K562 (cell line): ENCODE results near the gene GPR32. TPM values are rescaled to one million over a fixed set of nuclear protein-coding genes. Genes with fewer than 3 reads are reported as not detected.

Source experiments
- ATAC-seq: fragments of 200-7000 bp; cut with Tn5 transposase; 3 replicates; pipeline ENCODE4 v1.9.1; 2020; ENCODE audit warnings: moderate library complexity
- BruUV-seq: library from RNA; stranded (reverse); fragments of 400-500 nt; replicated peaks from 2 replicates; lab custom pipeline; 2021; lab: Mats Ljungman, UMichigan
- CTCF ChIA-PET: fragments of 300-600 bp; formaldehyde crosslinking; extraction: SDS; loops from one replicate; lab custom pipeline; 2021; ENCODE audit warnings: low intra/inter-chr PET ratio; lab: Yijun Ruan, JAX
- POLR2A ChIA-PET: fragments of 300-600, 350-650 bp; sonication (Branson Sonifier 250); formaldehyde crosslinking; extraction: SDS; loops from one replicate; lab custom pipeline; 2021; ENCODE audit warnings: antibody characterized with exemption, inconsistent platforms; lab: Yijun Ruan, JAX
- DNase-seq, 4 experiments: peaks; one replicate each; pipeline versions ENCODE4 v3.0.0 to v3.0.0-alpha.2; 2011 to 2018; ENCODE audit warnings: low spot score in 3 of 4, mixed read lengths in 3 of 4; ENCODE audit errors: extremely low read depth in 1 of 4
- FAIRE-seq: peaks from 2 replicates; lab custom pipeline; 2011; peaks lifted over from hg19 to GRCh38; lab: Jason Lieb, UNC
- H2AFZ ChIP-seq: 2 replicates; pipeline ENCODE4 v1.6.0; 2011; ENCODE audit warnings: low read depth, low read length, control low read depth, inconsistent platforms
- H3K27ac ChIP-seq: fragments of 200-600 bp; 3 replicates; pipeline ENCODE4 v1.8.0; 2011; ENCODE audit warnings: low read depth, mild to moderate bottlenecking, control low read depth, inconsistent platforms, low read length, moderate library complexity, mixed read lengths; ENCODE audit errors: extremely low read depth
- H3K27me3 ChIP-seq, 2 experiments: fragments of 300-600 bp in 1 of 2; 2 replicates in 1 of 2; 3 replicates in 1 of 2; pipeline versions ENCODE4 v1.6.0 to v1.8.0; 2011; ENCODE audit warnings: inconsistent platforms in 2 of 2, low read length in 2 of 2, mild to moderate bottlenecking in 1 of 2, mixed read lengths in 1 of 2, moderate library complexity in 1 of 2; ENCODE audit not compliant: control insufficient read depth in 2 of 2, insufficient read depth in 2 of 2
- H3K36me3 ChIP-seq: fragments of 300-600 bp; 3 replicates; pipeline ENCODE4 v1.8.0; 2011; ENCODE audit warnings: mild to moderate bottlenecking, low read length, inconsistent platforms; ENCODE audit not compliant: control insufficient read depth, insufficient read depth
- H3K4me1 ChIP-seq, 2 experiments: fragments of 200-600 bp in 1 of 2; replicated peaks in 1 of 2; 2 replicates in 1 of 2; 3 replicates in 1 of 2; pipeline versions ENCODE4 v1.5.1 to v1.8.0; 2011; ENCODE audit warnings: inconsistent platforms in 2 of 2, low read length in 2 of 2, mild to moderate bottlenecking in 1 of 2, mixed read lengths in 1 of 2, moderate library complexity in 1 of 2; ENCODE audit not compliant: control insufficient read depth in 2 of 2, insufficient read depth in 2 of 2
- H3K4me2 ChIP-seq: 2 replicates; pipeline ENCODE4 v1.6.1; 2011; ENCODE audit warnings: low read length, control low read depth, inconsistent platforms, mixed read lengths; ENCODE audit not compliant: insufficient read depth
- H3K4me3 ChIP-seq: fragments of 200-600 bp; sonication (generic), shearing (Covaris generic); 2 replicates; pipeline ENCODE4 v1.5.1; 2016; ENCODE audit warnings: control low read depth, inconsistent platforms
- H3K79me2 ChIP-seq: fragments of 200-600 bp; 3 replicates; pipeline ENCODE4 v1.8.0; 2011; ENCODE audit warnings: low read length, inconsistent platforms; ENCODE audit not compliant: control insufficient read depth, insufficient read depth
- H3K9ac ChIP-seq, 2 experiments: 2 replicates each; pipeline versions ENCODE4 v1.6.0 to v1.6.1; 2011; ENCODE audit warnings: low read depth in 2 of 2, low read length in 2 of 2, control low read depth in 1 of 2, inconsistent platforms in 1 of 2, mild to moderate bottlenecking in 1 of 2, mixed read lengths in 1 of 2; ENCODE audit not compliant: insufficient read depth in 1 of 2
- H3K9me1 ChIP-seq: one replicate; pipeline ENCODE4 v1.6.0; 2011; ENCODE audit warnings: inconsistent platforms, mild to moderate bottlenecking, low read length, moderate library complexity; ENCODE audit not compliant: control insufficient read depth, insufficient read depth
- H3K9me3 ChIP-seq: replicated peaks from 2 replicates; pipeline ENCODE4 v1.5.1; 2011; ENCODE audit warnings: low read depth, low read length, inconsistent platforms; ENCODE audit not compliant: control insufficient read depth, insufficient read depth
- H4K20me1 ChIP-seq: replicated peaks from 2 replicates; pipeline ENCODE4 v1.6.1; 2011; ENCODE audit warnings: low read length, inconsistent platforms, mixed read lengths; ENCODE audit not compliant: control insufficient read depth, insufficient read depth
- CHD7 ChIP-seq: fragments of 200-600 bp; sonication (generic); IDR thresholded peaks from one replicate; pipeline ENCODE4 v1.6.1; 2012; ENCODE audit warnings: mild to moderate bottlenecking, low read depth, low read length, inconsistent platforms
- HNRNPH1 ChIP-seq: fragments of 200-400 bp; formaldehyde crosslinking; optimal IDR thresholded peaks from 2 replicates; pipeline ENCODE3; 2017; ENCODE audit warnings: low read depth, mild to moderate bottlenecking, low read length, moderate library complexity
- MTA2 ChIP-seq: fragments of 450-650 bp; IDR thresholded peaks from 2 replicates; pipeline ENCODE4 v1.6.1; 2016; ENCODE audit warnings: low read depth
- PHF20 ChIP-seq: fragments of 450-650 bp; IDR thresholded peaks from 2 replicates; pipeline ENCODE4 v1.6.1; 2018; ENCODE audit not compliant: partially characterized antibody
- RCOR1 ChIP-seq, 2 experiments: IDR thresholded peaks; 2 replicates each; pipeline ENCODE4 v1.6.1; 2012; ENCODE audit warnings: low read depth in 2 of 2, low read length in 2 of 2, borderline replicate concordance in 1 of 2, improper control_type of control experiment in 1 of 2
- TCF7L2 ChIP-seq: fragments of 150-350 bp; IDR thresholded peaks from 2 replicates; pipeline ENCODE4 v1.6.1; 2016; ENCODE audit warnings: low read depth, mild to moderate bottlenecking, low read length, moderate library complexity
- WGBS: fragments of 100-300 bp; shearing (Covaris generic); methylation state at CpG from one replicate; pipeline ENCODE4 v1.1.6; 2016; ENCODE audit warnings: low coverage, mixed read lengths; ENCODE audit not compliant: insufficient coverage; ENCODE audit errors: missing lambda C conversion rate; 5-methylcytosine and 5-hydroxymethylcytosine counted together
- in situ Hi-C: fragments of 300-500 bp; cut with MboI; formaldehyde crosslinking; loops from 4 replicates; pipeline ENCODE4 v1.15.0; 2018; ENCODE audit warnings: inconsistent platforms, mixed read lengths
- intact Hi-C: fragments of 100-400 bp; cut with micrococcal nuclease; formaldehyde crosslinking; loops from 2 replicates; pipeline ENCODE4 v1.14.2; 2022
- polyA plus RNA-seq, 8 experiments: library from polyadenylated mRNA; depleted of rRNA in 4 of 8; stranded (reverse) in 5 of 8; unstranded in 3 of 8; fragments of >200 nt; fragmentation: Nextera tagmentation in 2 of 8; fragmentation: Illumina TruSeq in 1 of 8; extraction: Ambion mirVana in 2 of 8; extraction: Trizol in 1 of 8; gene quantifications; 2 replicates each; pipeline versions ENCODE4 v1.2.1 to v1.2.3, GENCODE V29; 2011 to 2014; ENCODE audit warnings: inconsistent platforms in 1 of 8, missing spikeins in 1 of 8
- total RNA-seq, 7 experiments: library from RNA; depleted of rRNA in 6 of 7; stranded (reverse); fragments of >200 nt in 6 of 7; fragmentation: Illumina TruSeq in 2 of 7; extraction: Trizol in 2 of 7; gene quantifications; 2 replicates each; pipeline versions ENCODE4 v1.2.1 to v1.2.3, GENCODE V29; 2011 to 2021; ENCODE audit warnings: low replicate concordance in 1 of 7
- TF ChIP-seq, protein P1 (sequence below): fragments of 450-650 bp; IDR thresholded peaks from 2 replicates; pipeline ENCODE4 v1.6.1; 2018; ENCODE audit warnings: mild to moderate bottlenecking, low read depth; ENCODE audit not compliant: partially characterized antibody

The GPR32 gene
- total and polyA plus RNA-seq, 9 of the 15 experiments (the other 6 are each of a cell fraction or from before 2014, with no cell fraction given), result not detected

- peaks cover 4% of the 10 kb centered on the region; the same call in 1 of the 3 replicates for H3K36me3 ChIP-seq
- ChIA-PET POLR2A (interaction anchor here (0.6 to 1.7 kb wide), 16 partner anchors 12 to 197 kb away, joined by 3 to 14 read pairs (median 5); no protein-coding TSS in a partner anchor), CTCF (interaction anchor here (0.7 to 4.5 kb wide), 5 partner anchors 53 to 198 kb away, joined by 3 to 91 read pairs (median 5); no protein-coding TSS in a partner anchor)
- H3K4me3 ChIP-seq, result peak overlapping the region; percentile 59
- in situ Hi-C loops (no loop called here), intact Hi-C loops (loop anchor here (1.0 kb wide), 1 partner anchor 59 kb away; no protein-coding TSS in a partner anchor)
- peaks cover 5% of the 10 kb centered on the region; the same call in 1 of the 2 replicates for H4K20me1 ChIP-seq
- no peaks in the 10 kb centered on the region for H3K9me1 ChIP-seq
- peaks cover 26% of the 10 kb centered on the region for H3K79me2 ChIP-seq
- DNase-seq (peak; percentile 98 to 100 (median 99)), FAIRE-seq (peak; percentile 97), ATAC-seq (peak; percentile 86)
- WGBS, result under 1% methylated on average over 43 of the region's 65 CpGs
- peaks cover 33 to 67% of the 10 kb centered on the region in 2 experiments; a peak in 4 of 5 replicates for H3K4me1 ChIP-seq
- no peaks in the 10 kb centered on the region for H3K9me3 ChIP-seq
- peak overlapping the region; percentile 82 to 95 for H3K9ac ChIP-seq
- BruUV-seq, result no TSS peak
- peak overlapping the region; percentile 90 for H3K4me2 ChIP-seq
- no peaks in the 10 kb centered on the region for H3K27me3 ChIP-seq
- H3K27ac ChIP-seq, result peak overlapping the region; percentile 80
- peak overlapping the region; percentile 94 for H2AFZ ChIP-seq
- TF ChIP-seq MTA2, result 0 out of 2 replicates have a peak, but pooled peaks have one; percentile 9
- no peak for TF ChIP-seq PHF20
- TF ChIP-seq CHD7, result peak; percentile 37
- TF ChIP-seq HNRNPH1, result no peak
- TF ChIP-seq TCF7L2, result no peak
- TF ChIP-seq, protein P1, sequence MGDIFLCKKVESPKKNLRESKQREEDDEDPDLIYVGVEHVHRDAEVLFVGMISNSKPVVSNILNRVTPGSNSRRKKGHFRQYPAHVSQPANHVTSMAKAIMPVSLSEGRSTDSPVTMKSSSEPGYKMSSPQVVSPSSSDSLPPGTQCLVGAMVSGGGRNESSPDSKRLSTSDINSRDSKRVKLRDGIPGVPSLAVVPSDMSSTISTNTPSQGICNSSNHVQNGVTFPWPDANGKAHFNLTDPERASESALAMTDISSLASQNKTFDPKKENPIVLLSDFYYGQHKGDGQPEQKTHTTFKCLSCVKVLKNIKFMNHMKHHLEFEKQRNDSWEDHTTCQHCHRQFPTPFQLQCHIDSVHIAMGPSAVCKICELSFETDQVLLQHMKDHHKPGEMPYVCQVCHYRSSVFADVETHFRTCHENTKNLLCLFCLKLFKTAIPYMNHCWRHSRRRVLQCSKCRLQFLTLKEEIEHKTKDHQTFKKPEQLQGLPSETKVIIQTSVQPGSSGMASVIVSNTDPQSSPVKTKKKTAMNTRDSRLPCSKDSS, result no peak
- TF ChIP-seq RCOR1 (IDR thresholded peaks at IDR 0.05; ENCODE audit: borderline replicate concordance in 1 of 2, low read depth in 2 of 2, low read length in 2 of 2), result peak in 1 of 2 experiments; percentile 21; a peak in 1 of 4 replicates
Measured at GRCh38 chr19:50724522-50725217, 45.6 kb upstream of the GPR32 start.
